Activated naive CD4-positive, alpha-beta T cell treated with anti-CD3 and anti-CD28 coated beads, Interleukin-2, amount 50 U/mL, for 24 hours (primary cell): Measurements from ENCODE around the gene ERO1B.

ENCODE experiments used
- H3K27ac Mint-ChIP-seq: one replicate; pipeline ENCODE4 v1.8.0; 2021; ENCODE audit warnings: mild to moderate bottlenecking, mixed read lengths
- H3K27me3 Mint-ChIP-seq: one replicate; pipeline ENCODE4 v1.8.0; 2021; ENCODE audit warnings: mixed read lengths
- H3K36me3 Mint-ChIP-seq: one replicate; pipeline ENCODE4 v1.8.0; 2021; ENCODE audit warnings: mixed read lengths
- H3K4me1 Mint-ChIP-seq: one replicate; pipeline ENCODE4 v1.8.0; 2021; ENCODE audit warnings: mixed read lengths
- H3K4me3 Mint-ChIP-seq: one replicate; pipeline ENCODE4 v1.8.0; 2021; ENCODE audit warnings: mild to moderate bottlenecking, mixed read lengths
- H3K9me3 Mint-ChIP-seq: one replicate; pipeline ENCODE4 v1.8.0; 2021; ENCODE audit warnings: mixed read lengths

The ERO1B gene

DNA sequence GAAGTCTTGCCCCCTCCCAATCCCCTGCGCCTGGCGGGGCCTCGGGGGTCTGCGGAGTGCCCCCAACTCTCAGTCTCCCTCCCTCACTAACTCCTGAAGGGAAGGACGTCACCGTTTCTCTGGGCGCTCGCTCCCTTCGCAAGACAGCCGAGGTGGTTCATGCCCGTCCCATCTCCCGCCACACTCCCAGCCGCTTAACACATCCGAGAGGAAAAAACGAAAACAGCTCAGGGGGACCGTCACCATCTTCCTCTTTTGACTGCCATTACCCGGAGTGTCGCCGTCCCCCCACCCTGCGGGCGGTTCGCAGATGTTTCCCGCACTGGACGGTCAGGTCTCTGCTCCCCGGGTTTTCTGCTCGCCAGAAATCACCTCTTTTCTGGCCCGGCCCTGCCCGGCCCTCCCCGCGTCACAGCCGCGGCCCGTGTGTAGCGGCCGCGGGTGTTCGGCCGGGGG lies 532 bp downstream of the ERO1B start:
- Mint-ChIP-seq H3K9me3 (no peaks in the 10 kb centered on the region), H3K4me1 (peaks cover 63% of the 10 kb centered on the region), H3K36me3 (peaks cover 2% of the 10 kb centered on the region), H3K4me3 (peak overlapping the region; percentile 83), H3K27ac (peak overlapping the region; percentile 52), H3K27me3 (no peaks in the 10 kb centered on the region)

DNA sequence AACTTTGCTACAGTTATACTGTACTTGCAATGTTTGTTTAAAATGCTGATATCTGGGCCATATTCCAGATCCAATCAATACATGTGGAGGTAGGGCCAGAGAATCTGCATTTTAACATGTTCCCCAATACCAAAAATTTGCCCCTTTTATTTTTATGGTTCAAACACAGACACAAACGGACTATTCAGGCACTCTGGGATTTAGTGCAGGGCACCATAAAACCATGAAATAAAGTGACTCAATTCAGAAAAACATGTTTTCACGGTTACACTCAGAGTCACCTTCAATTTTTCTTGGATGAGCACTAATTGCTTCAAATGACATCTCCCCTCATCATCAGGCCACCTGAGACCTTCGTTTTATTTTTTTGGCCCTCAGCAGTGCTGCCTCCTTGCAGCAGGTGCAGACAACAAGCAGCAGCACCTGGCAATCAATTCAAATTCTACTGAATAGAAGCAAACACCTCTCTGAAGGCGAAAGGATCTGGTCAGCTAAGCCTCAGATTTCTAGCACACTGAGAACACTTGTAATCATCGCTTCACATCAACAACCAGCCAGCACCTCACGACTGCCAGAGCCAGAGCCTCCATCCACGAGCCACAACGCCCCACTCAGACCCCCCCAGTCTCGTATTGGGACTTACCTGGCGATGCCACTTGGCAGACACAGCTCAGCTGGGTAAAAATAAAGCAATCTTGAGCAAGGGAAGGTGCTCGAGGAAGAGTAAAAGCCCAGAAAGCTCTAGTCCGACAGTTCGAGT lies 1.1 kb downstream of the ERO1B start:
- Mint-ChIP-seq H3K4me1 (peaks cover 64% of the 10 kb centered on the region), H3K9me3 (no peaks in the 10 kb centered on the region), H3K4me3 (peak overlapping the region; percentile 83), H3K27ac (peak overlapping the region; percentile 14), H3K36me3 (peaks cover 8% of the 10 kb centered on the region), H3K27me3 (no peaks in the 10 kb centered on the region)

DNA sequence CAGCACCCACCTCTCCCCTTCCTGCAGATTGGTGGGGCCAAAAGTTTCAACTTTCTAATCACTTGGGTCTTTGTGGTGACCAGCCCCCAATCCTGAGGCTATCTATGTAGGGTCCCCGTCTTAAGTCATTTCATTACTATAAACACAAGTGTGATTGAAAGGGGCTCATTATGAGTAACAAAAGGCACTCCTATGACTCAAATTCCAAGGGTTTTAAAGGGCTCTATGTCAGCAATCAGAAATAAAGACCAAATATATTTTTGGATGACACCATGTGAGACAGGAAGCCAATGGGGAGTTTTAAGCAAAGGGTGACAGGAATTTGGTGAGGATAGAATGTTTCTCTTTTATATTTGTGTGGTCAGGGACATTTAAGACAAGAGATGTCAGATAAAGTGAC lies 6.2 kb downstream of the ERO1B start:
- Mint-ChIP-seq H3K4me1 (peaks cover 46% of the 10 kb centered on the region), H3K27ac (no peak overlapping the region), H3K27me3 (no peaks in the 10 kb centered on the region), H3K36me3 (peaks cover 16% of the 10 kb centered on the region), H3K4me3 (no peak overlapping the region), H3K9me3 (no peaks in the 10 kb centered on the region)

DNA sequence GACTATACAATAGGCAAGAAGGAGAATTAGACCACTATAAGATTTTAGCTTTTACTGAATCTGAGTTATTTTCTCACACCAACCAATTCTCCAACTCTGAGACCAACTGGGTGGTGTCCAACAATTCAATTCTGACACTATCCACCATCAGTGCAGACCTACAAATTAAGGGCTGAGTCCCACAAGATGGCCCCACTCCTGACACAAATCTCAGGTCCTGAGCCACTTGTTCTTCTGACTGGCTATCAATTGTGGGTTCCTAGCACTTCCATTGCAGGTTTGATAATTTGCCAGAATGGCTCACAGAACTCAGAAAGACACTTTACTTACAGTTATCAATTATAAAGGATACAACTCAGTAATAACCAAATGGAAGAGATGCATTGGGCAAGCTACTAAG lies 6.7 kb downstream of the ERO1B start:
- Mint-ChIP-seq H3K4me3 (no peak overlapping the region), H3K27ac (no peak overlapping the region), H3K9me3 (no peaks in the 10 kb centered on the region), H3K36me3 (peaks cover 16% of the 10 kb centered on the region), H3K4me1 (peaks cover 45% of the 10 kb centered on the region), H3K27me3 (no peaks in the 10 kb centered on the region)

DNA sequence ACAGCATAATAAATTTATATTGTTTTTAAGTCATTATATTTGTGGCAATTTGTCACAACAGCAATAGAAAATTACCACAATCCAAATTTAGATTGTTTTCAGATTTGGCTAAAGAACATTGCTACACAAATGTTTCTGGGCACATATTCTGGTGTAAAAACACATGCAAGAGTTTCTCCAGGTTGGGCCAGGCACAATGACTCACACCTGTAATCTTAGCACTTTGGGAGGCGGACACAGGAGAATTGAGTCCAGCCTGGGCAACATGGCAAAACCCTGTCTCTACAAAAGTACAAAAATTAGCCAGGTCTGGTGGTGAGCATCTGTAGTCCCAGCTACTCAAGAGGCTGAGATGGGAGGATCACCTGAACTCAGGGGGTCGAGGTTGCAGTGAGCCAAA lies 8.4 kb downstream of the ERO1B start:
- no peak overlapping the region for H3K27ac Mint-ChIP-seq
- peaks cover 42% of the 10 kb centered on the region for H3K4me1 Mint-ChIP-seq
- peaks cover 16% of the 10 kb centered on the region for H3K36me3 Mint-ChIP-seq
- H3K4me3 Mint-ChIP-seq = no peak overlapping the region
- H3K27me3 Mint-ChIP-seq = no peaks in the 10 kb centered on the region
- no peaks in the 10 kb centered on the region for H3K9me3 Mint-ChIP-seq

DNA sequence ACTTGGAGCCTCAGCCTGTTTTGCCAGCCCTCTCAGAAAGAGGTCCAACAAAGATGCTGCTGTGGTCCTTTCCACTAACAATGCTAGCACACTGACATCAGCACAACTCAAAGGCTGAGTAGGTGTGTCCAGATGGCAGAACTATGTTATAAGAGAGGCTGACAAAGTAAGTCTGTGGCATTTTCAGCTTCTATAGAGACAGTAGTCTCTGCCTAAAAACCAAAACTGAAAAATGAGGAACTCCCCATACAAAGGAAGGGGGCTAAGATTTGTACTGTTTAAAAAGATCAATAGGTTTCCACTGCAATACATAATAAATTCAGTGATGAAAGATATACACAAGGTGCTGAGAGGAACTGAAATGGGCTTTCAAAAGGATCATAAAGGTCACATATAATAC lies 12.3 kb downstream of the ERO1B start:
- no peaks in the 10 kb centered on the region for H3K27me3 Mint-ChIP-seq
- H3K4me1 Mint-ChIP-seq = peaks cover 22% of the 10 kb centered on the region
- H3K4me3 Mint-ChIP-seq = no peak overlapping the region
- H3K27ac Mint-ChIP-seq = no peak overlapping the region
- no peaks in the 10 kb centered on the region for H3K9me3 Mint-ChIP-seq
- H3K36me3 Mint-ChIP-seq = peaks cover 19% of the 10 kb centered on the region

DNA sequence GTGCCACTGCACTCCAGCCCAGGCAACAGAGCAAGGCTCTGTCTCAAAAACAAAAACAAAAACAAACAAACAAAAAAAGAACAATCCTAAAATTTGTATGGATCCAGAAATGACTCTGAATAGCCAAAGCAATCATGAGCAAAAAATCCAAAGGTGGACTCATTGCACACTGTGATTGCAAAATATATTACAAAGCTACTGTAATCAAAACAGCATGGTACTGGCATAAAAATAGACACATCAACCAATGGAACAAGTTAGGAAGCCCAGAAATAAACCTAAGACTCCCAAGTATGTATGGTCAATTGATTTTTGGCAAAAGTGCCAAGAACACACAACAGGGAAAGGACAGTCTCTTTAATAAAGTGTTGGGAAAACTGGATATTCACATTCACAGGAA lies 19.9 kb downstream of the ERO1B start:
- Mint-ChIP-seq H3K27ac (no peak overlapping the region), H3K4me3 (no peak overlapping the region), H3K9me3 (peaks cover 16% of the 10 kb centered on the region), H3K4me1 (peaks cover 38% of the 10 kb centered on the region), H3K27me3 (no peaks in the 10 kb centered on the region), H3K36me3 (peaks cover 52% of the 10 kb centered on the region)

DNA sequence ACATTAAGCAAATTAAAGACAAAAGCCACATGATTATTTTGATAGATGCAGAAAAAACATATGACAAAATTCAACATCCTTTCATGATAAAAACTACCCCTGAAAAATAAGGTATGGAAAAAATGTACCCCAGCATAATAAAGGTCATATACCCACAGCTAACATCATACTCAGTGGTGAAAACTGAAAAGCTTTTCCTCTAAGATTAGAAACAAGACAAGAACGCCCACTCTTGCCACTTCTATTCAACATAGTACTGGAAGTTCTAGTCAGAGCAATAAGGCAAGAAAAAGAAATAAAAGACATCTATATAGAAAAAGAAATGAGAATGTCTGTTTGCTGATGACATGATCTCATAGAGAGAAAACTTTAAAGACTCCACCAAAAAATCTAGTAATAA lies 20.7 kb downstream of the ERO1B start:
- Mint-ChIP-seq H3K4me3 (peak overlapping the region; percentile 4), H3K9me3 (peaks cover 16% of the 10 kb centered on the region), H3K27me3 (no peaks in the 10 kb centered on the region), H3K4me1 (peaks cover 38% of the 10 kb centered on the region), H3K36me3 (peaks cover 48% of the 10 kb centered on the region), H3K27ac (peak overlapping the region; percentile 76)

DNA sequence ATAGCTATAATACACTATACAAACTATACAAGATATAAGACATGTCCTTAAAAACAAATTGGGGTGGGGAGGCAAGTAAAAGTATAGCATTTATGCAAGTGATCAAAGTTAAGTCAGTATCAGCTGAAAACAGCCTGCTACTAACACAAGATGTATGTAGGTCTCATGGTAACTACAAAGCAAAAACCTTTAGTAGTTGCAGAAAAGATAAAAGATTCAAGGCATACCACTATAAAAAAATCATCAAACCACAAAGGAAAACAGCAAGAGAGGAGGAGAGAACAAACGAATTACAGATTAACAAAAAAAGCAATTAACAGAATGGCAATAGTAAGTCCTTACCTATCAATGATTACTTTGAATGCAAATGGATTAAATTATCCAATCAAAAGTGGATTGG lies 22.7 kb downstream of the ERO1B start:
- peaks cover 51% of the 10 kb centered on the region for H3K36me3 Mint-ChIP-seq
- peaks cover 16% of the 10 kb centered on the region for H3K9me3 Mint-ChIP-seq
- no peak overlapping the region for H3K27ac Mint-ChIP-seq

DNA sequence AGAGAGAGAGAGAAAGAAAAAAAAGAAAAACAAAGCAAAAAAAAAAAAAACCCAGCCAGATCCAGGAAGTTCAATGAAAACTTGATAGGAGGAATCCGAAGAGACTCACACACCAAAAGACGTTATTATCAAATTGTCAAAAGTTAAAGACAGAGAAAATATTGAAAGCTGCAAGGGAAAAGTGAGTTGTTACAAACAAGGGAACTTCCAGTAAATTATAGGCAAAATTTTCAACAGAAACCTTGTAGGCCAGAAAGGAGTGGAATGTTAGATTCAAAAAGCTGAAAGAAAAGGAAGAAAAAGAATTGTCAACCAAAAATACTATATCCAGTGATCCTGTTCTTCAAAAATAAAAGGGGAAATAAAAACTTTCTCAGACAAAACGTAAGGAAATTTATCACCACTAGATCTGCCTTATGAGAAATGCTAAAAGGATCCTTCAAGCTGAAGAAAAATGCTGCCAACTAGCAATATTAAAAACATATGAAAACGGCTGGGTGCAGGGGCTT lies 23.6 kb downstream of the ERO1B start:
- Mint-ChIP-seq H3K27me3 (no peaks in the 10 kb centered on the region), H3K36me3 (peaks cover 51% of the 10 kb centered on the region), H3K4me1 (peaks cover 47% of the 10 kb centered on the region), H3K27ac (no peak overlapping the region), H3K4me3 (no peak overlapping the region), H3K9me3 (peaks cover 16% of the 10 kb centered on the region)

More for the DNA sequence above, 22.7 kb downstream of the ERO1B start:
- Mint-ChIP-seq H3K27me3 (no peaks in the 10 kb centered on the region), H3K4me3 (no peak overlapping the region), H3K4me1 (peaks cover 46% of the 10 kb centered on the region)

DNA sequence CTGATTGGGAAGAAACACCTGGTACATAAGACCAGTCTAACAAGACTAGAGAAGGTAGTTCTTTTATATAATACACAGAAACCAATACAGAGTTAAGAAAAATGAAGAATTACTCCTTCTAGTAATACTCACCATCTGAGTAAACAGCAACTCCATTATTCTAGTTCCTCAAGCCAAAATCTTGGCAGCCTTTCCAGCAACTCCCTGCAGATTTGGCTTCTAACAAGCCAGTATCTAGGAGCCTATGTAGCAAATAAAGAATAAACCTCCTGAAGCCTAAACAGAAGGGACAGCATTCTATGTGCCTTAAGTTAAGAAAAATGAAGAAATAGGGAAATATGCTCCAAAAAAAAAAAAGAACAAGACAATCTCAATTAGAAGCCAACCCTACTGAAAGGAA lies 24.5 kb downstream of the ERO1B start:
- Mint-ChIP-seq H3K4me3 (no peak overlapping the region), H3K9me3 (peaks cover 16% of the 10 kb centered on the region), H3K4me1 (peaks cover 47% of the 10 kb centered on the region), H3K36me3 (peaks cover 47% of the 10 kb centered on the region), H3K27me3 (no peaks in the 10 kb centered on the region), H3K27ac (no peak overlapping the region)

DNA sequence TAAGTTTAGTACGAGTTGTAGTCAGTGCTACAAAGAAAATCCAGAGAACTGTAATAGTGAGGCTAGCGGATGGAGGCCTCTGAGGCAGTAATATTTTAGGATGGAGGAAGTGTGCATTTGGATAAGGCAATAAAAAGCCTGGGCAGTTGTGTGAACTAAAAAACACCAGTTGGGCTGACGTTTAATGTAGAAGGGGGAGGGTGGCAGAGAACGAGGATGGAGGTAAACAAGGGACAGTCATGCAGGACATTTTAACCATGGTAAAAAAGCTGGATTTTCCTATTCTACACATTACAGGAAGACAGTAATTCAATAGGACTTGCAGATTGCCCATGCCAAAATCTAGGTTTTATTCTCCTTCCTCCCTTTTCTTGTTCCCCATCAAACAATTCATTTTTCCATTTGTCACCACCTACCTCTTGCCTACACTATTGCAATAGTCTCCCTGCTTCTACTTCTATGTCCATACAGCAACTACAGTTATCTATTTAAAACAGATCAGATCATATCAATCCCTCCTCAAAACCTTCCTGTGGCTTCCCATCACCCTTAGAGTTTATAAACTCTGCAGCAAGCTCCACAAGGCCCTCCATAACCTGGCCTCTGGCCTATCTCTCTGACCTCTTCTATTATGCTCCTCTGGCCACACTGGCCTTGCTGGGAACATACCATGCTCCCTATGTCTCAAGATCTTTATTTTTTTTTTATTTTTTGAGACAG lies 27.7 kb downstream of the ERO1B start:
- peaks cover 31% of the 10 kb centered on the region for H3K36me3 Mint-ChIP-seq

DNA sequence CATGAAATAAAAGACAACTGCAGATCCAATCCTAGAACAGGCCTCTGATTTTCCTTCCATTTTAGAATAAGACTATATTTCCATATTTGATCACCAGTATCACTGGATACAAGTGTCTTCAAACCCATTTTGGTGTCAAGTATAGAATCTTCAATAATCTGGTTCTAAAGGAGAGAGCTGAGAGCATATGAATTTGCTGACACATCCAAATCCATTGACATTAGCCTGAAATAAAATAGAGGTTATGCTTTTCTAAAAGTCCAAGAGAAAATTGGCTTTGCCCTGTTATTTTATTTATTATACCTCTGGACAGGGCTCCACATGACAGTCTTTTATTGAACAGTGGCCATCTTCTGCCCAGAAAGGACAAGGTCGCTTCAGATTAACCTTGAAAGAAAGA lies 28.6 kb downstream of the ERO1B start:
- peaks cover 26% of the 10 kb centered on the region for H3K36me3 Mint-ChIP-seq
- H3K9me3 Mint-ChIP-seq = peaks cover 8% of the 10 kb centered on the region

More for the DNA sequence above, 27.7 kb downstream of the ERO1B start:
- H3K4me3 Mint-ChIP-seq = no peak overlapping the region
- no peak overlapping the region for H3K27ac Mint-ChIP-seq
- peaks cover 23% of the 10 kb centered on the region for H3K4me1 Mint-ChIP-seq
- no peaks in the 10 kb centered on the region for H3K27me3 Mint-ChIP-seq
- peaks cover 10% of the 10 kb centered on the region for H3K9me3 Mint-ChIP-seq

DNA sequence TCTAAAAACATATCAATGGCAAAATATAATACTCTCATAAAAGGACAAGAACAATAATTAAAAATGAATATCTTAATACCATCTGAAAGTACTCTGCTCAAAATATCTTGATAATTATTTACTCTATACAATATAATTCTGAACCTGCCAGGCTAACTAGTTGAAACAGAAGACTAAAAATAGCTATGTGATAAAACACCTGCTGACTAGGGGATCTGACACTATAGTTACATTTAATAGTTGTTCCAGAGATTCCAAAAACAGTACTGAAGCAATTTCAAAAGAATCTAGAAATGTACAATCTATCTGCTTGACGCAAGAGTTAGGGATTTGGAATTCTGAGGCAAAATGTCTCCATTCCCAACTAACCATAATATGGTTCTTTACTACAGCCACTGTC lies 30.2 kb downstream of the ERO1B start:
- no peaks in the 10 kb centered on the region for H3K9me3 Mint-ChIP-seq
- H3K36me3 Mint-ChIP-seq = peaks cover 26% of the 10 kb centered on the region
- H3K4me1 Mint-ChIP-seq = peaks cover 9% of the 10 kb centered on the region
- no peak overlapping the region for H3K27ac Mint-ChIP-seq
- H3K4me3 Mint-ChIP-seq = no peak overlapping the region
- no peaks in the 10 kb centered on the region for H3K27me3 Mint-ChIP-seq

More for the DNA sequence above, 28.6 kb downstream of the ERO1B start:
- Mint-ChIP-seq H3K27me3 (no peaks in the 10 kb centered on the region), H3K4me3 (no peak overlapping the region), H3K27ac (no peak overlapping the region), H3K4me1 (peaks cover 15% of the 10 kb centered on the region)

DNA sequence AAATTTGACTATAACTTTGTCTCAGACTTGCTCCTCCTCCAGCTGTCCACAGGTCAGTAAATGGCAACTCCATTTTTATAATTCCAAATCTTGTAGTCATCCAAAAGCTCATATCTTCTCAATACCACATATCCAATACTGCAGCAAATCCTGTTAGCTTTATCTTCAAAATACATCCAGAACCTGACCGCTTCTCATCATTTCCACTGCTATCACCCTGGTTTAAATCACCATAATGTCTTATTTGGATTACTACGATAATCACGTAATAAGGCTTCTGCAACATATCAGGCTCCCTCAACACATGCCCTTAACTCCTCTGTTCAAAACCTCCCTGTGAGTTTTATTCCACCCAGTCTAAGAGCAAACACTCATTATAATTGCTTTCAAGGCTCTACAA lies 34.5 kb downstream of the ERO1B start:
- Mint-ChIP-seq H3K4me1 (no peaks in the 10 kb centered on the region), H3K36me3 (peaks cover 24% of the 10 kb centered on the region), H3K27ac (no peak overlapping the region)

DNA sequence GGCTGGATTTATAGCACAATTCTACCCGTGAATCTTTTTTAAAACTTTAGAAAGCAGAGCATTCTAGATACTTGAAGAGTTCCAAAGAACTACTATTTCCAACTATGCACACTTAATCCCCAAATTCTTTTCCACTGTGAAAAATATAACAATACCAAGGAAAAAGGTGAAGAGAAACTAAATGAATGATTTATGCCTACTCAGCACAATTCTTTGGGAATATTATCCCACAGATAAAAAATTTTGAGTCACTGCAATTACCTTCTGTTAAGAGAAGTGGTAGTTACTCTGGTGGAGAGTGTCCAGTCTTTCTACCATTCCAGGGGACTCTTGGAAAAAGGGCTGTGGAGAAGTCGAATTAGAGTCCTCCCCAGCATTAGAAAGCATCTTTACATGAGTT lies 39.2 kb downstream of the ERO1B start:
- Mint-ChIP-seq H3K9me3 (no peaks in the 10 kb centered on the region), H3K4me3 (no peak overlapping the region), H3K36me3 (peaks cover 19% of the 10 kb centered on the region), H3K27ac (no peak overlapping the region), H3K27me3 (no peaks in the 10 kb centered on the region), H3K4me1 (no peaks in the 10 kb centered on the region)

More for the DNA sequence above, 34.5 kb downstream of the ERO1B start:
- no peaks in the 10 kb centered on the region for H3K9me3 Mint-ChIP-seq
- no peak overlapping the region for H3K4me3 Mint-ChIP-seq
- no peaks in the 10 kb centered on the region for H3K27me3 Mint-ChIP-seq
